DMS 273 (cell line): ENCODE measurements around the gene PRMT1.
A peak's percentile ranks its signal among the peaks of the same experiment; 100 is the strongest.

Experiments used
- DNase-seq: peaks from one replicate; lab custom pipeline; 2025; ENCODE audit not compliant: unreplicated experiment; lab: John Stamatoyannopoulos, UW

Gene PRMT1

DNA sequence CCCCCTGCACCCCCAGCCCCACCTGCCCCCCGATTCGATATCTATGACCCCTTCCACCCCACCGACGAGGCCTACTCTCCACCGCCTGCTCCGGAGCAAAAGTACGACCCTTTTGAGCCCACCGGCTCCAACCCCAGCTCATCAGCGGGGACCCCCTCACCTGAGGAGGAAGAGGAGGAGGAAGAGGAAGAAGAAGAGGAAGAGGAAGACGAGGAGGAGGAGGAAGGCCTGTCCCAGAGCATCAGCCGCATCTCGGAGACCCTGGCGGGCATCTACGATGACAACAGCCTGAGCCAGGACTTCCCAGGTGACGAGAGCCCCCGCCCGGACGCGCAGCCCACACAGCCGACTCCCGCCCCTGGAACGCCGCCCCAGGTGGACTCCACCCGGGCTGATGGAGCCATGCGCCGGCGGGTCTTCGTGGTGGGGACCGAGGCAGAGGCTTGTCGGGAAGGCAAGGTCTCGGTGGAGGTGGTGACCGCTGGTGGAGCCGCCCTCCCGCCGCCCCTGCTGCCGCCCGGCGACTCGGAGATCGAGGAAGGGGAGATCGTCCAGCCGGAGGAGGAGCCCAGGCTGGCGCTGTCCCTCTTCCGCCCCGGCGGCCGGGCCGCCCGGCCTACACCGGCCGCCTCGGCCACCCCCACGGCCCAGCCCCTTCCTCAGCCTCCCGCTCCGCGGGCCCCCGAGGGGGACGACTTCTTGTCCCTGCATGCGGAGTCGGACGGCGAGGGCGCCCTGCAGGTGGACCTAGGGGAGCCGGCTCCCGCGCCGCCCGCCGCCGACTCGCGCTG is 25.8 kb upstream of the PRMT1 start:
- no peak for DNase-seq

DNA sequence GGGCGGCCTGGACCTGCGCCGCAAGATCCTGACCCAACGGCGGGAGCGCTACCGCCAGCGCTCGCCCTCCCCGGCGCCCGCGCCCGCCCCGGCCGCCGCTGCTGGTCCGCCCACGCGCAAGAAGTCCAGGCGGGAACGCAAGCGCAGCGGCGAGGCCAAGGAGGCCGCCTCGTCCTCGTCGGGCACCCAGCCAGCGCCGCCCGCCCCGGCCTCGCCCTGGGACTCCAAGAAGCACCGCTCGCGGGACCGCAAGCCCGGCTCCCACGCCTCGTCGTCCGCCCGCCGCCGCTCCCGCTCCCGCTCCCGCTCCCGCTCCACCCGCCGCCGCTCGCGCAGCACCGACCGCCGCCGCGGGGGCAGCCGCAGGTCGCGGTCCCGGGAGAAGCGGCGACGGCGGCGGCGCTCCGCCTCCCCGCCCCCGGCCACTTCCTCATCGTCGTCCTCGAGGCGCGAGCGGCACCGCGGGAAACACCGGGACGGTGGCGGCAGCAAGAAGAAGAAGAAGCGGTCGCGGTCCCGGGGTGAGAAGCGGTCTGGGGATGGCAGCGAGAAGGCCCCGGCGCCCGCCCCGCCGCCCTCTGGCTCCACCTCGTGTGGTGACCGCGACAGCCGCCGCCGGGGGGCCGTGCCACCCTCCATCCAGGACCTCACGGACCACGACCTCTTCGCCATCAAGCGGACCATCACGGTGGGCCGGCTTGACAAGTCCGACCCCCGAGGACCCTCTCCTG is 25.1 kb upstream of the PRMT1 start:
- no peak for DNase-seq

GRCh38 chr19:49652551-49653465 is 24.3 kb upstream of the PRMT1 start:
- no peak for DNase-seq

GRCh38 chr19:49653466-49653806 is 23.6 kb upstream of the PRMT1 start:
- DNase-seq: no peak

GRCh38 chr19:49654581-49654980 is 22.5 kb upstream of the PRMT1 start:
- no peak for DNase-seq

GRCh38 chr19:49655570-49656455 is 21.3 kb upstream of the PRMT1 start:
- no peak for DNase-seq

- no peak for DNase-seq
These were observed 20.5 kb upstream of the PRMT1 start for GRCh38 chr19:49656456-49657109.

DNA sequence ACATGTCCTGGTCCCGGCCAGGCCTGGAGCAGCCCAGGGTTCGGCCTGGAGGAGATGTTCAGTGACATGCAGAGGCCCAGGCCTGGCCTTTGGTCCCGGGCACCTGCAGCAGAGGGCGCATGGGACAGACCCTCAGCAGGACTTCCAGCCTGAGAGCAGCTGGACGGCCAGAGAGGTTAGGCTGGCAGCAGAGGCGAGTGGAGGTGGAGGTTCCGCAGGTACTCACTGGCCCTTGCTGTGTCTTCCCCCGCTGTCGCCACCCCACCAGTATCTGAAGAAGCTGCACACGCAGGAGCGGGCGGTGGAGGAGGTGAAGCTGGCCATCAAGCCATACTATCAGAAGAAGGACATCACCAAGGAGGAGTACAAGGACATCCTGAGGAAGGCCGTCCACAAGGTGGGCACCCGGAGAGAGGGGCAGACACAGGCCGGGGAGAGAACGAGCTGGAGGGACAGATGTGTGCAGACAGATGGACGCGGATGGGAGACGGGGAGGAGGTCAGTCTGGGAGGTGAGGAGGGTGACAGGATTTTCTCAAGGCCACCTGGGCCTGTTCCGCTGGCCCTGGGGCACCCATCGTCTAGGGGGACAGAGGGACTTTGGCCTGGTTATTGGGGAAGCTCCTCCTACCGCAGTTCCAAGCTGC is 19.5 kb upstream of the PRMT1 start:
- DNase-seq: no peak

DNA sequence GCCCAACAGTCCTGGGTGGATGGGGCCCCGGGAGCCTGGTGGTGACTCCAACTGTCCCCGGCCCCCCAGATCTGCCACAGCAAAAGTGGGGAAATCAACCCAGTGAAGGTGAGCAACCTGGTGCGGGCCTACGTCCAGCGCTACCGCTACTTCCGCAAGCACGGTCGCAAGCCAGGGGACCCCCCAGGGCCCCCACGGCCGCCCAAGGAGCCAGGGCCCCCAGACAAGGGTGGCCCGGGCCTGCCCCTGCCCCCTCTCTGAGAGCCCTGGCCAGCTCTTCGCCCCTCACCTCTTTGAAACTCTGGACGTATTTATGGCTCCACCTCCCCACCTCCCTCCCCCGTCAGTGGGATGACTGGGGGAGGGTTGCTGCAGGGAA is 18.9 kb upstream of the PRMT1 start:
- no peak for DNase-seq

GRCh38 chr19:49658566-49659442 is 18.3 kb upstream of the PRMT1 start:
- no peak for DNase-seq

DNA sequence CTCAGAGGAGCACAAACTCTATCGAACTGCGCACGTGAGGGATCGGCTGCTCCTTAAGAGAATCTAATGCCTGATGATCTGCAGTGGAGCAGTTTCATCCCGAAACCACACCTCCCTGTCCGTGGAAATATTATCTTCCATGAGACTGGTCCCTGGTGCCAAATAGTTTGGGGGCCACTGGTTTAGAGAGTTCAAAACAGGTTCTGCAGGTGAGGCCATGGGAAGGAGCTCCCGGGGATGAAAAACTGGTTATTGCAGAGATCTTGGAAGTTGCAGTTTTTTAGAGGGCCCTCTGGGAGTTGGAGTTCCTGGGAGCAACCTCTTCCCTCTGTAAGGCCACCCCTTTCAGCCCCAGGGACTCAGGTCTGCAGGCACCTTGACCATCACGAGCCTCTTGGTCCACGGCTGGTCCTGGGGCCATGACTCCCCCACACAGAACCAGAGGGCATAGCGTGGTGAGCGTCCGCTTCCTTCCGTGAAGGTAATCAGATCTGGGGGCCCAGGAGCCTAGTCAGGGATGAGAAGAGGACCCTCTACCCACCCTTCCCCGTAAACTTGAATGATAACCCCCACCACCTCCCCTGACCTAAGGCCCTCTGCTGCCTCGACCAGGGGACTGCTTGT is 16.6 kb upstream of the PRMT1 start:
- no peak for DNase-seq

GRCh38 chr19:49662011-49662410 is 15.1 kb upstream of the PRMT1 start:
- no peak for DNase-seq

DNA sequence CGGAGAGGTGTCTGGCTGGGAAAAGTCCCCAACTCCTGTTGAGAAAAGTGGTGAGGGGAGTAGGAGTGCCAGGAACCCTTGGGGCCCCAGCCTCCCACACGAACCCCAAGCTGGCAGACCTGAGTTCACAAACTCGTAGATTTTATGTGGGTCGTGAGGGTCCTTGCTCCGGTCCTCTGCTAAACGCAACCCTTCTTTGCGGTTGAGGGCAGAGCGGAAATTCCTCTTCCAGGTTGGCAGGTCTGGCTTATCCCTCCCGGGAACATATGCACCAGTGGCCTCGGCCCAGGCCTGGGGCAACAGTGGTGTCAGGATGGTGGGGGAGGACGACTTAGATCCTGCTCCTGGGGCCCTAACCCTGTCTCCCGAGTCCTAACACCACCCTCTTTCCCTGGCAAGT is 13.8 kb upstream of the PRMT1 start:
- DNase-seq: no peak

GRCh38 chr19:49664171-49665035 is 12.7 kb upstream of the PRMT1 start:
- DNase-seq: peak; percentile 93

- no peak for DNase-seq
These were observed 12.1 kb upstream of the PRMT1 start for GRCh38 chr19:49665036-49665350.

GRCh38 chr19:49665351-49666119 is 11.5 kb upstream of the PRMT1 start, which contains the start of the genes BCL2L12 and IRF3:
Gene BCL2L12, plus strand, starts transcription at chr19:49665933. Its CDS starts 760 bp downstream, at chr19:49666693.
Gene IRF3, minus strand, starts transcription at chr19:49665857. Its CDS starts 1,019 bp downstream, at chr19:49664838.
- peak; percentile 99 for DNase-seq

- peak; percentile 85 for DNase-seq
These were observed 11.0 kb upstream of the PRMT1 start for GRCh38 chr19:49666120-49666444.
